ENCODE results near the gene MAP1S. TPM values are rescaled to one million over a fixed set of nuclear protein-coding genes. Genes with fewer than 3 reads are reported as not detected.

The MAP1S gene
- total and polyA plus RNA-seq, 2 of the 4 experiments (the other 2 are of a cell fraction), result 6.1 to 48.6 TPM

- Histone ChIP-seq H2BK120ac (ENCODE audit: low read depth, low read length) (no peak overlapping the region), H3K56ac (ENCODE audit: extremely low read depth, insufficient read depth, low read length) (no peak overlapping the region), H2BK5ac (ENCODE audit: low read depth, low read length, poor library complexity, severe bottlenecking) (no peak overlapping the region), H2AFZ (replicated peaks; ENCODE audit: low read length, poor library complexity) (no peak overlapping the region), H3K23ac (ENCODE audit: low read depth, low read length) (no peak overlapping the region), H4K8ac (ENCODE audit: low read depth in 2 of 2, low read length in 2 of 2) (no peak overlapping the region), H2AK9ac (replicated peaks; ENCODE audit: low read depth, low read length, poor library complexity) (no peak overlapping the region), H3K9me3 (ENCODE audit: control insufficient read depth, insufficient read depth, low read length) (no peaks in the 10 kb centered on the region), H4K5ac (ENCODE audit: low read depth, low read length) (no peak overlapping the region), H3K4me2 (ENCODE audit: low read depth, low read length) (no peak overlapping the region), H3K9ac (ENCODE audit: low read depth, low read length) (no peak overlapping the region), H3K9me1 (ENCODE audit: insufficient read depth, low read length) (0 out of 2 replicates have a peak, but pooled peaks cover 5% of the 10 kb centered on the region), H3K36me3 (ENCODE audit: control insufficient read depth, insufficient read depth, low read length) (0 out of 2 replicates have a peak, but pooled peaks cover 2% of the 10 kb centered on the region), H3K4ac (ENCODE audit: low read depth, low read length) (no peak overlapping the region), H4K91ac (ENCODE audit: insufficient read depth, low read depth, low read length) (no peak overlapping the region), H4K20me1 (ENCODE audit: insufficient read depth, low read length) (no peaks in the 10 kb centered on the region), H3K4me3 (ENCODE audit: insufficient read depth, low read depth, low read length) (no peak overlapping the region), H3K79me1 (ENCODE audit: low read depth in 1 of 2, low read length in 2 of 2) (no peaks in the 10 kb centered on the region; a peak in 1 of 4 replicates), H3K27ac (ENCODE audit: insufficient read depth, low read length) (no peak overlapping the region), H3K14ac (replicated peaks; ENCODE audit: low read depth, low read length) (no peak overlapping the region), H3K27me3 (ENCODE audit: control insufficient read depth, insufficient read depth, low read length) (no peaks in the 10 kb centered on the region), H3K18ac (ENCODE audit: low read depth, low read length) (no peak overlapping the region), H2BK15ac (ENCODE audit: low read depth, low read length) (no peak overlapping the region), H3K4me1 (ENCODE audit: control insufficient read depth, insufficient read depth, low read length) (peaks cover 4% of the 10 kb centered on the region), H2AK5ac (ENCODE audit: low read depth, low read length) (no peak overlapping the region), H2BK20ac (ENCODE audit: low read depth, low read length) (no peak overlapping the region)
- 94% methylated on average over 2 of the region's 2 CpGs; no CpG with 5 or more reads in 1 of the 2 experiments for WGBS, 2 experiments (ENCODE audit: extremely low coverage in 2 of 2, insufficient read length in 1 of 2)
- intact Hi-C loops (cut with micrococcal nuclease) (no loop called here), dilution Hi-C loops (cut with HindIII; ENCODE audit: low sequenced_read_pairs, unreplicated experiment) (no loop called here), in situ Hi-C loops (cut with MboI; ENCODE audit: low sequenced_read_pairs) (no loop called here)
- no peak for DNase-seq
- no peak for ATAC-seq (ENCODE audit: low read depth)
- TF ChIP-seq MAZ (IDR thresholded peaks at IDR 0.05; ENCODE audit: borderline replicate concordance, low read depth, low read length), result no peak
- no peak for TF ChIP-seq ELK1 (IDR thresholded peaks at IDR 0.05; ENCODE audit: borderline replicate concordance, low read depth, low read length)
- TF ChIP-seq CHD1 (IDR thresholded peaks at IDR 0.05; ENCODE audit: low read depth, low read length), result no peak
- TF ChIP-seq CTCF (conservative IDR thresholded peaks at IDR 0.05; ENCODE audit: low read depth, low read length), result no peak
- TF ChIP-seq RCOR1 (IDR thresholded peaks at IDR 0.05; ENCODE audit: insufficient replicate concordance, low read length), result no peak
- TF ChIP-seq POLR2A (IDR thresholded peaks at IDR 0.05; ENCODE audit: low read depth, low read length), result no peak
- no peak for TF ChIP-seq MXI1 (IDR thresholded peaks at IDR 0.05; ENCODE audit: borderline replicate concordance, low read depth, low read length)
- TF ChIP-seq BHLHE40 (IDR thresholded peaks at IDR 0.05; ENCODE audit: low read depth, low read length), result no peak
- TF ChIP-seq MAFK (IDR thresholded peaks at IDR 0.05; ENCODE audit: low read depth, low read length), result no peak
- no peak for TF ChIP-seq RFX5 (IDR thresholded peaks at IDR 0.05; ENCODE audit: low read depth, low read length)
- no peak for TF ChIP-seq SMC3 (IDR thresholded peaks at IDR 0.05; ENCODE audit: low read depth, low read length)
- no peak for TF ChIP-seq NFE2L2 (IDR thresholded peaks at IDR 0.05; ENCODE audit: low read depth, low read length)
- no peak for TF ChIP-seq USF2 (IDR thresholded peaks at IDR 0.05; ENCODE audit: low read depth, low read length)
- no peak for TF ChIP-seq CEBPB (IDR thresholded peaks at IDR 0.05; ENCODE audit: low read depth, low read length)
- TF ChIP-seq RAD21 (IDR thresholded peaks at IDR 0.05; ENCODE audit: low read length), result no peak
- TF ChIP-seq FOS (IDR thresholded peaks at IDR 0.05; ENCODE audit: low read depth, low read length), result no peak
- POLR2A ChIA-PET (ENCODE audit: unreplicated experiment), result no interaction called here
- CTCF ChIA-PET, result interaction anchor here (0.8 to 1.1 kb wide), 2 partner anchors 11 to 25 kb away, joined by 3 read pairs; no protein-coding TSS in a partner anchor
- BruUV-seq (replicated peaks), result no TSS peak
These were observed 22.2 kb downstream of the MAP1S start for GRCh38 chr19:17741456-17741855.
